T47D (cell line): ENCODE measurements around the gene SSTR3.

ENCODE experiments used
- DNase-seq, 2 experiments: peaks; one replicate each; pipeline versions ENCODE4 v3.0.0 to v3.0.0-alpha.2; 2011 to 2012; ENCODE audit warnings: low read depth in 1 of 2, low spot score in 1 of 2
- JUND ChIP-seq: IDR thresholded peaks from 2 replicates; pipeline ENCODE4 v1.6.1; 2012; ENCODE audit warnings: low read depth
- in situ Hi-C: cut with HindIII; loops from 2 replicates; pipeline ENCODE4 v1.10.0; 2016; ENCODE audit warnings: low sequenced_read_pairs, low pct_unique_long_range_greater_than_20kb

SSTR3 gene

GRCh38 chr22:37180531-37181231 lies 31.6 kb downstream of the SSTR3 start:
- no peak for TF ChIP-seq JUND
- DNase-seq: no peak
- in situ Hi-C loops: no loop called here

GRCh38 chr22:37179622-37180420 lies 32.5 kb downstream of the SSTR3 start:
- DNase-seq: no peak
- in situ Hi-C loops: no loop called here
- no peak for TF ChIP-seq JUND

GRCh38 chr22:37179126-37179470 lies 33.2 kb downstream of the SSTR3 start:
- in situ Hi-C loops: no loop called here
- no peak for TF ChIP-seq JUND
- no peak for DNase-seq

DNA sequence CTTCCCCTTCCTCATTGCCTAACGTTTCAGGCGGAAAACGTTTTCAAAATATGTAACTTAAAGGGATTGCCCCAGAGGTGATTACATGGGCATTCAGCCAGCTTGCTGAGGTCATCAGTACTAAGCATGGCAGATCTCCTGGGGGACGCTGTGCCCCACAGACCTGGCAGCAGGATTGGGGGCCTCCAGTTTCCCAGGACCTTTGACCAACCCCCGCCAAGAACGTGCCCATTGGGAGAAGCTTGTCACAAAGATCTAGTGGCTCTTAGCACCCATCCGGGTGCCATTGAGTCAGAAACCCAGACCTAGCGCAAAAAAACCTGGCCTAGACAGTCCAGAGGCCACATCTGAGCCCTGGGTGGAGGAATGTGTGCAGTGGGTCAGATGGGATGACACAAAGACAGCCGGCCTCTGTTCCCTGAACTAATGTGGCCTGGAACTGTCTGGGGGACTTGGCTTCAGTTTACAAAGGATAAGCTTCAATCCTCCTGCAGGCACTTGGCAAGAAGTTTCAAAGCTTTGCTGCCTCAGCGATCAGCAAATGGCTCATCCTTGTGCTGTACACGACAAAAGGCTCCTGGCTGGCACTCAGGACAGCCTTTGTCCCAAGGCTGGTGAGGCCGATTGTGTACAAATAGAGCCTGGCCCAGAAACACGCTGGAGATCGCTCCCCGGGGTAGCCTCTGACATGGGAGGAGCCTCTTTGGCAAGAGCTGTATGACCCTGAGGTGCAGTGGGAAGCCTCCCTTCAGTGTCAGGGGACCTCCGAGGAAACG lies 33.7 kb downstream of the SSTR3 start:
- no peak for TF ChIP-seq JUND
- DNase-seq: no peak
- in situ Hi-C loops: no loop called here

DNA sequence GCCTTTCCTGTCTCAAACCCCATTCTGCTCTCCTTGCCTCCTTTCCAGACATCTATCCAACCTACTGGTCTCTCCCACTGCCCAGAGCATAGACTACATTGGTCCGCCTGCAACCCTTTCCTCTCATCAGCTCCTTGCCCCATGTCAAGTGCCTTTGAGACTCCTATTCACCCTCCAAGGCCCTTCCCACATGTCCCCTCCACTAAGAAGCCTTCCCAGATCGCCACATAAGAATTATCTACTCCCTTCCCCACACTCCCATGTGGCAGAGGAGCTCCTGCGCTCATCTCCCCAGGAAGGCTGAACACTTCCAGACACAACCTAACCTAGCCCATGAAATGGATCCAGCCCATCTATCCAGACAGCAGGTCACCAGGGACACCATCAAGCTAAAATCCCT lies 34.5 kb downstream of the SSTR3 start:
- in situ Hi-C loops: no loop called here
- TF ChIP-seq JUND: no peak
- no peak for DNase-seq

DNA sequence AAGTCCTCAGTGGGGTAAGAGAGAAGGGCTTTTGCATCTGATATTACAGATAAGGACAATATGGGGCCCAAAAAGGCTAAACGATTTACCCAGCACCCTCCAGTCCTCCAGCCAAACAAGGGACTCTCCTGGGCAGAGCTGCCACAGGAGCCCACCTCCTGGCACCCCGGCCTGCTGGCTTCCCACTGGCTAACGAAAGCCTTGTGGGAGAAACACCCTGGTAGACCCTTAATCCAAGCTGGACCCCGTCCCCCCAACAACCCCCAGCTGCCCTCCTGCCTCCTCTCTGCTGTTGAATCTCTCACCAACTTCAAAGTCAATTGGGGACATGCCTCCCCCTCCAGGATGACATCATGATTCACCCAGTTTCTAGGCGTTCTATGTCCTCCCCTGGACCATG lies 35.1 kb downstream of the SSTR3 start:
- TF ChIP-seq JUND: no peak
- in situ Hi-C loops: no loop called here

DNA sequence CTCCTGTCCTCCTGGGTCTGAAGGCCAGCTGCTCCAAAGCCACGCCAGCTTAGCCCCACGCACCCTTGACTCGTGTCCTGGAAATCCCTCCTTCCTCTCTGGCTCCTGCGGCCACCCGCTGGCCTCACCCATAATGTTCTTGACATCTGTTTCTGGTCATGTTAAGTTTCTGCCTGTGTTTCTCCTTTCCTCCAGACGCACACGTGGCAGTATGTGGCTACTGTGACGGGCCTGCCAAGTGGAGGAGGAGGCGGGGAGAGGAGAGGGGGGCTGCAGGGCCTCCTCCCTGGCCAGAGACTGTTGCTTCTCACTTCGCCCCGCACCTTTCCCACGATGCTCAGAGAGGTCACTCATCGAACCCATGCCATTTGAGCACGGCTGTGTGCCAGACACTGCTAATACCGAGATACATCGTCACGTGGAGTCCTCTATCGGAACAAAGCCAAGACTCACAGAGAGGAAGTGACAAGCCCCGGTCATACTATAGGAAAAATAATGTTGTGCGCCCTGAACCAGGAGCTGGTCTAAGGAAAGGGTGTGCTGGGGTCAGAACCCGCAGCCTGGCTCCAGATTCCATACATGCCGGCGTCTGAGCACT lies 35.7 kb downstream of the SSTR3 start:
- TF ChIP-seq JUND: no peak
- in situ Hi-C loops: no loop called here
- DNase-seq: no peak

More for the DNA sequence above, 35.1 kb downstream of the SSTR3 start:
- no peak for DNase-seq

- no peak for DNase-seq
- TF ChIP-seq JUND: no peak
- in situ Hi-C loops: no loop called here
Observed at GRCh38 chr22:37175414-37176281, 36.6 kb downstream of the SSTR3 start.

- no peak for DNase-seq
- in situ Hi-C loops: no loop called here
- no peak for TF ChIP-seq JUND
Observed at GRCh38 chr22:37174964-37175363, 37.3 kb downstream of the SSTR3 start.

GRCh38 chr22:37173709-37174108 lies 38.6 kb downstream of the SSTR3 start:
- in situ Hi-C loops: no loop called here
- TF ChIP-seq JUND: no peak
- DNase-seq: no peak

- no peak for DNase-seq
- in situ Hi-C loops: no loop called here
- TF ChIP-seq JUND: no peak
Observed at GRCh38 chr22:37172266-37173245, 39.7 kb downstream of the SSTR3 start.
